NCI-H510A (cell line): Measurements from ENCODE around the gene RALGAPA2.

ENCODE experiments used
- DNase-seq: peaks from one replicate; lab custom pipeline; 2025; lab: John Stamatoyannopoulos, UW

Gene RALGAPA2

GRCh38 chr20:20465252-20465651, 247.2 kb downstream of the RALGAPA2 start:
- DNase-seq = no peak

DNA sequence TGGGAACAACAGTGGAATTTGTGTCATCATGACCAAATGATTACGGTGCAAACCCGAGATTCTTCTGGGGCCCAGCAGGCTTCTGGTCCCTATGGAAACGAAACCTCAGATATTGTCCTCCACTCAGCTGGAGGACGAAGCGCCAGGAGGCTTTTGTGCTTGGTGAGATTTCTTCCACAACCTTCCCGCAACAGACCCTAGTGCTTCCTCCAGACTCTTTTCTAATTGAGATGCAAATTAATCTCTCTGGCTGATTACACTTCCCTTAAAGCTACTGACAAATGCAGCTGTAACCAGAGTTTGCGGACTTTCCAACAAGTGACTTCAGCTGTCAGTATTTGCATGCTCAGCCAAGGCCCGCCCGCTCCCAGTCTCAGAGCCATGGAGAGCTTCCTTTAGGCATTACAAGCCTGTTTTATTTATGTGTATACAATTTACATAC, 248.5 kb downstream of the RALGAPA2 start:
- DNase-seq = no peak

DNA sequence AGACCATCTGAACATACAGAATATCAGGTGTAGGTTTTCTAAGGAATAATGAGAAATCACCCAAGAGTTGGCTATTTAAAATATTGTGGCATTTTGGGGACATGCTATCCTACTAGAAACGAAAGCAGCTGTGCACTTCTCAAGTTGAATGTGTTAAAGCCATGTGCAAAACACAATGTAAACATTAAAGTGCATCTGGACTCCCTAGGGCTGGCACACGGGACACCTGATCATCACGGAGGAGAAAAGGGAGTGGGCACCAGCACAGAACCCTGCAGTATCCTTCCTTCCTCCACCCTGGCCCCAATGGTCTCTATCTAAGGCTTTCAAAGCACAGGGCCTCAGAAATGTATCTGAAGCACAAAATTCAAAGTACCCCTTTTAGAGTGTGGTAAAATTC, 250.3 kb downstream of the RALGAPA2 start:
- DNase-seq = no peak

DNA sequence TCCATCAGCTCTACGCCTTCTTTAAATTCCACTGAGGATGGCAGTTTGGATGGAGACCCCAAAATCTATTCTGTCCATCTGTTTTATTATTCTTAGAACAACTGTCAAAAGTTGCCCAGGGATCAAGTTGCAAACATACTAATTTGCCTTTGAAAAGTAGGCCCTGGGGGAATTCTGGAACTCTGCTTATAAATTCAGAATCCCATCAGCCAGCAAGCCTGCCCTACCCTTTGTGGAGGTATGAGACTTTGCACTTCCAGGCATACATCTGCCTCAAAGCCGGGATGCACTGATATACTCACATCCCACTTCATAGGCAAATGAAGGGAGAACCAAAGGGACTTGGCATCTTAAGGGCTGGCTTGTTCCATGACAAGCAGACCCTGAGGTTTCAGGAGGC, 250.9 kb downstream of the RALGAPA2 start:
- no peak for DNase-seq

- no peak for DNase-seq
These were observed 252.7 kb downstream of the RALGAPA2 start for GRCh38 chr20:20459726-20460125.

DNA sequence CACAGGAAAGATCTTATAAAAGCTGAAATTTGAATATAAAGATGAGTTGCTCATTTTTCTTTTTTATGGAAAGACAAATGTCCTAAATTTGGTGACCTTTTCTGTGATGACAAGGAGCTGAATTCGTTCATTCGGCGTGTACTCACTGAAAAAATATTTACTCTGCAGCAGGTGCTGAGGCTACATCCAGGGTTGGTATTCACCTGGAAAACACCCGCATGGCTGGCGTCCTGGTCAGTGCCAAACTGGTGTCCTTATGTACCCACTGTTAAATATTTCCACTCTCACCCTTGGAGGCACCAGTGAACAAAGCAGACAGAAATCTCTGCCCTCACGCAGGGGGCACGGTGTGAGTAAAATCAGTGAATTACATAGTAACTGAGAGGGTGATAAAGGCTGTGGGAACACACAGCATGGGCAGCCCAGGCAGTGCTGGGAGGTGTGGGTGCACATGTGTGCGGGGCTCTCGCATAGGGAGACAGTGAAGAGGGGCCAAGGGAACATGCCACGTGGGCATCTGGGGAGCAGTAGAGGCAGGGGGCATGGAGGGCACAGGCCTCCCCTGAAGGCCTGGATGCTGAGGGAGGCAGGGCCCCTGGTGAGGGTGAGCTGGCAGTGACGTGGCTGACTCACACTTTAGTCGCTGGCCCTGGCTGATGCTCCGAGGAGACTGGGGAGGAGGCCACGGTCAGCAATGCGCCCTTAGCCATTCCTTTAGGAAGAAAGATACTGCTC, 254.9 kb downstream of the RALGAPA2 start:
- DNase-seq = no peak

DNA sequence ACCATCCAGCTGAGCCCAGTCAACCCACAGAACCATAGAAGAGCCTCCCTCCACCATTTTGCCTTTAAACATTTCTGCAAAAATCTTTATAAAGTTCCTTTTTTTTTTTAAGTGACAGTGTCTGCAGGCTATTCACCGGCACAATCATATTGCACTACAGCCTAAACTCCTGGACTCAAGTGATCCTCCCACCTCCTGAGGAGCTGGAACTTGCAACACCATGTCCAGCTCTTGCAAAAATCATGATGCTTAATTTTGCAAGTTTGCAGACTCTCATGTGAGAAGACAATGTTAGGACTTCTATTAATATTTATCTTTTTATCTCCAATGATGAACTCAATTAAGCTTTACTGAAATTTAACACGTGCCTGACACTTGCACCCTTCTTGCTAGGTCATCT, 255.7 kb downstream of the RALGAPA2 start:
- DNase-seq = no peak

- DNase-seq = no peak
These were observed 256.5 kb downstream of the RALGAPA2 start for GRCh38 chr20:20455926-20456325.

DNA sequence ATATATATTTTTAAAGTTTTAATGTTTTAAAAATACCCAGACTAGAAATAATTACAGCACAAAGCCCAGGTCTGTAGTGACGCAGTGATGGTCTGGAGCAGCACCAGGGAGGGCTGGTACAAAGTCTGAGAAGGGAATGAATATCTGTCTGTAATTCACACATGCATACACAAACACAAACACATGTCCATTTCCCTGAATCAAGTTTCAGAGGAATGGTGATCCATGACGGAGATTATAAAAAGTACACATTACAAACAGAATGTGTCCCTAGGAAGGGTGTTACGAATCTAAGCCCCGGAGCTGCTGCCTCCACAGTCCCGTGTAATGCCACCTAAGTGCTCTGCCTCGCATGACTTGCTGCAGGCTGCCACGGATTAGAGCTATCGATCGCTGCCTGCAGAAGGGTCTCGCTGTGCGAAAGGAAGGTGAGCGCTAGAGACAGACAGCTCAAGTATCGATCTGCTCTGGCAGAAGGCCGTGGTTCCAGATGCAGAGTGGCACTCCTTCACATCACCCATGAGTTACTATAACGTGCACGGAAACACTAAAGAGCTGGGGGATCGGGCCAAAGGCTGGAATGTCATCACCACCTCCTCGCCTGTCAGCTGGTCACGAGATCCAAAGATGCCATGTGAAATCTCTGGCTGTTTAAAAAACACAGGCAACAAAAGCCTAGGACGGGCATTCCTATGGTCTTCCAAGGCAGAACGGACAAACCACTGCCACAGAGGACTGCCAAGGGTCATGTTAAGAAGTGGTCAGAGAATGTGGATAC, 257.4 kb downstream of the RALGAPA2 start:
- DNase-seq = no peak

GRCh38 chr20:20454367-20454766, 258.1 kb downstream of the RALGAPA2 start:
- no peak for DNase-seq

DNA sequence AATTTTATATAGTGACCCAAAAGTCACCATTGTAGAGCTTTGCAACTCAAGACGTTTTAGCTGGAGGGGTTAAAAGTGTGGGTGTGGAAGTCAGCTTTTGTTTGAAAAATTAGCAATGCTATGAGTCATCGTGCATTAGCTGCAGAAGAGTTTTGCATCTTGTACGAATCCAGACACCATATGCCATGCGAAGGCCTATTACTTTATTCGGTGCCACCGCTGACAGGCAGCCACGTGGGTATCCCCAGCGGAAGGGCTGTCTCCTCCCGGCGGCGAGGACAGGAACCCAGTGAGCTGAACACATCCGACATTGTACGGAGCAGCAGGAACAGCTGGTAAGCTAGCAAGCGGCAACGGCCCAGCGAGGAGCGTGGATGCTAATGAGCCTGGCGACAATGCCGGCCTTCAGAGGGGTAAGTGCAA, 260.2 kb downstream of the RALGAPA2 start:
- peak; percentile 80 for DNase-seq

GRCh38 chr20:20450521-20450920, 261.9 kb downstream of the RALGAPA2 start:
- no peak for DNase-seq

GRCh38 chr20:20448881-20449280, 263.6 kb downstream of the RALGAPA2 start:
- DNase-seq = no peak

- DNase-seq = no peak
These were observed 265.2 kb downstream of the RALGAPA2 start for GRCh38 chr20:20447196-20447595.

GRCh38 chr20:20446425-20447015, 265.9 kb downstream of the RALGAPA2 start:
- DNase-seq = no peak

- DNase-seq = no peak
These were observed 266.4 kb downstream of the RALGAPA2 start for GRCh38 chr20:20446001-20446400.

DNA sequence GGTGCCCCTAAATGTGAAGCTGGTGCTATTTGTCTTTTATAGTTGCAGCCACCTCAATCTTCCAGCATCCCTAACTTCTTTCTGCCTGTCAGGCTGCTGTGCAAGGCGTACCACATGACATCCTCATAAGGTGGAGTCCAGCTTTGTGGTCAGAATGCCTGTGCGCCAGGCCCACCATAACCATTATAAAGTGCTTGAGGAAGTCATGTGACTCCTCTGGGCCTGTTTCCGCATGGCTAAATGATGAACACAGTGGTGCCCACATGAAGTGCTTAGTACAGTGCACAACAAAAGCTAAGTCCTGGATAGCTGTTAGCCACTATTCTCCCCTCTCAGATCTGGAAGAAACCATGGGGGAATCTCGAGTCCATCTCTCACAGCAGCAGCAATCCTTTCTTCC, 268.9 kb downstream of the RALGAPA2 start:
- no peak for DNase-seq

DNA sequence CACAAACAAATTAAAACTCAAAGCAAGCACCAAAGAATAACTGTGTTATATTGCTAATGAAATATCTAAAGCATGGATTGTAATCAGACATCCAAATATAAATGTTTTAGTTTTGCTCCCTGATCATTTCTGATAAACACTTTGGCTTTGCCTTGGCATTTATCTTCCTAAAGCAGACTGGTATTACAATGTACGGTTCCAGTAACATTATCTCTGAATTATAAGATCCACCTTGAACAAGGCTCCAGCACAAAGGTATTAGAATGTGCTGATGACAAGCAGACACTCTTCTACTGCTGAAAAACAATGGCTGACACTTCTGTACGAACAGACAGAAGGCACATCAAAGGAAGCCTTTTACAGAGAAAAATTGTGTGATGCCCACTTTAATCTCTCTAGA, 270.0 kb downstream of the RALGAPA2 start:
- DNase-seq = no peak

DNA sequence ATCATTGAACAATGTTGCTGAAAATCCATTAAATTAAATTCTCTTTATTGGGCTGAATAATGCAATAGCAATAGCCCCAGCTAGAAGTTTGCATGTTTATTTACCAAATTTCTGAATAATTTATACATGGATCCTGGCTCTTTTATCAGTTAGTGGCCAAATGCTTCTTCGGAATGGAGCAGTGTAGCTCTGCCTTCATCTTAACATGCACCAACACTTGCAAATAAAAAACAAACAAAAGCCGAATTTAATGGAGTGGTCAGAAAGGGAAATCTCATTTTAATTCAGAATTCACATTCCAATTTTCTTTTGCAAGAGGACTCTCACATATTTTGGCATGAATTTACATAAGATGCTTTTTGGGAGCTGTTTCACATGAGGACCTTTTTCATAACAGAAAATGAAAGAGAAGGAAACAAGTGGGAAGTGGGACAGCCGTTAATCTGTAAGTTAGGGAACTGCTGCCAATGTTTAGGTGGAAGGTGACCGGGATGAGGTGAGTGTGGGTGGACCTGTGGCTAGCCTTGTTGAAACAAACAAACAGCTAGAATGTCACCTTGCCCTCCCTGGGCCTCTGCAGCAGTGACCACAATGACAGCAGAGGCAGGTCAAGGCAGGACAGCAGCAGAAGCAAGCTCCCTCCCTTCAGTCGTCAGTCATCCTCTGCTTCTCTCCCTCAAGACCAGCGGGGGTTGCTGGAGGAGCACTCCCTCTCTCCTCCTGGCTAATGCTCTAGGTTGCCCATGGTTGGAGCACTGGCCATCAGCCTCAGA, 271.4 kb downstream of the RALGAPA2 start:
- DNase-seq = no peak

DNA sequence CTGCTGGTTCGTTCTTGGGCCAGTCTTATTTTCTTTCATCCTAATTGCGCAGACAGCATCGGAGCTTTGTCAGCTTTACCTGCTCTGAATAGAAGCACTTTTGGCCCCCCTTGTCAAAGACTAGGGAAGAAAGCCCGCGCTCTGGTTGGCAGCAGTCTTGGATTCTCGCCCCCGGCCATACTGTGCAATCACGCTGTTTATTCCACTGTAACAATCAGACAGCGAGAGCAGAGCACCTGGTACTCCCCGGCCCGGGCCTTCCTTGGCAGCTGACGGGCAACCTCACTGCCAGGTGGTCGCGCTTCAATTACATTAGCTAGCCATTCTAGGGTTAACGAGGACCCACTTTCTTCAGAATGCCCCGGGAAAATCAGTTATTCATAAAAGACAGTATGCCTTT, 272.0 kb downstream of the RALGAPA2 start:
- no peak for DNase-seq

DNA sequence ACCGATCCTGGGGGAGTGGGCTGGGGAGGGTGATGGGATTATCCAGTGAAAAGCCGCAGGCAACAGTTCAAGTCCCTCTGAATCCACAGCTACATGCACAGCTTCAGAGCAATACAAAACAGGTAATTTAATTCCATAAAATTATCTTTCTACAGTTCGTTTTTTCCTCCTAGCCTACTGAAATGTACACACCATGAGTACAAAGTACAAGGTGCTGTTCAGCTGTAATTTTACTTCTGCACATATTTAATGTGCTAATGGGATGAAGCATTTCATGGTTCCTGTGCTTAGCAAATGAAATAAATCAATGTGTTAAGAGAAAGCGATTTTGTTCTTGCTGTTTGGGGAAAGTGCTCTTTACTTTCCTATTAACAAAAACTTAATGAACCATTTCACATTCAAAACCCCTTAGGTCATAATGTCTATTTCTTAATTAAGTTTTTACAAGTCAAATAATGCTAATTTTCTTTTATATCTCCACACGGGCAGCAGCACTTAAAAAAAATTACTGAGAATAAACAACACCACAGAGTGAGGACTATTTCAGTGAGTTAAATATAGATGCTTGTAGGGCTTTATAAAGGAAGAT, 272.7 kb downstream of the RALGAPA2 start:
- no peak for DNase-seq

GRCh38 chr20:20437314-20437713, 275.1 kb downstream of the RALGAPA2 start:
- DNase-seq = no peak
